Vagina (tissue), 2 donors: ENCODE measurements around the gene ZBTB20. TPM values are rescaled to one million over a fixed set of nuclear protein-coding genes. Genes with fewer than 3 reads are reported as not detected.

Experiments used
- DNase-seq, 2 donors: peaks; one replicate each; pipeline ENCODE4 v3.0.0-alpha.2; 2017; ENCODE audit errors: extremely low spot score in 2 of 2
- H3K27ac ChIP-seq: fragments of 200-600 bp; sonication (generic); one replicate; pipeline ENCODE4 v1.5.1; 2019
- H3K27me3 ChIP-seq: fragments of 200-600 bp; sonication (generic); one replicate; pipeline ENCODE4 v1.5.1; 2019
- H3K36me3 ChIP-seq, 2 donors: fragments of 200-600 bp; sonication (generic); one replicate each; pipeline ENCODE4 v1.5.1; 2017 to 2019
- H3K4me1 ChIP-seq: fragments of 200-600 bp; sonication (generic); one replicate; pipeline ENCODE4 v1.5.1; 2019
- H3K4me3 ChIP-seq, 2 donors: fragments of 200-600 bp; sonication (generic); 1 replicate in 1 of 2; 2 replicates in 1 of 2; pipeline ENCODE4 v1.5.1; 2016 to 2019
- H3K9me3 ChIP-seq: fragments of 200-600 bp; sonication (generic); one replicate; pipeline ENCODE4 v1.5.1; 2019
- CTCF ChIP-seq, 3 experiments: fragments of 450-650 bp in 2 of 3; fragments of 200-600 bp in 1 of 3; sonication (generic) in 1 of 3; IDR thresholded peaks; one replicate each; pipeline ENCODE4 v1.5.1; 2017 to 2019; ENCODE audit warnings: antibody characterized with exemption in 3 of 3, mild to moderate bottlenecking in 2 of 3, moderate library complexity in 2 of 3
- POLR2A ChIP-seq, 2 donors: fragments of 450-650 bp; IDR thresholded peaks; one replicate each; pipeline ENCODE4 v1.6.1; 2017; ENCODE audit warnings: antibody characterized with exemption in 2 of 2, mild to moderate bottlenecking in 2 of 2, moderate library complexity in 2 of 2
- POLR2AphosphoS5 ChIP-seq, 2 donors: sonication (generic); formaldehyde crosslinking; IDR thresholded peaks; one replicate each; pipeline ENCODE4 v1.9.0; 2017; ENCODE audit warnings: antibody characterized with exemption in 2 of 2, mild to moderate bottlenecking in 2 of 2, low read depth in 1 of 2; ENCODE audit not compliant: insufficient read depth in 1 of 2
- intact Hi-C: fragments of 100-400 bp; cut with DNase I; formaldehyde crosslinking; loops from one replicate; pipeline ENCODE4 v1.15.1; 2023
- total RNA-seq: library from RNA; depleted of rRNA; stranded (reverse); fragments of >200 nt; gene quantifications from one replicate; pipeline ENCODE4 v1.2.3, GENCODE V29; 2016

Gene ZBTB20
- total RNA-seq, 1 donor from 2014 or later, result 64.8 TPM

GRCh38 chr3:114716916-114717315, 430.2 kb downstream of the ZBTB20 start:
- Histone ChIP-seq H3K4me3 (no peak overlapping the region), H3K9me3 (no peaks in the 10 kb centered on the region), H3K27me3 (no peaks in the 10 kb centered on the region), H3K36me3 (no peaks in the 10 kb centered on the region), H3K4me1 (no peaks in the 10 kb centered on the region), H3K27ac (no peak overlapping the region)
- no peak for TF ChIP-seq POLR2AphosphoS5 (IDR thresholded peaks at IDR 0.05; ENCODE audit: insufficient read depth in 1 of 2, low read depth in 1 of 2)
- TF ChIP-seq POLR2A (IDR thresholded peaks at IDR 0.05), result no peak
- no peak for TF ChIP-seq CTCF (IDR thresholded peaks at IDR 0.05)
- intact Hi-C loops, result no loop called here
- DNase-seq, result no peak

GRCh38 chr3:114716126-114716525, 431.0 kb downstream of the ZBTB20 start:
- intact Hi-C loops, result no loop called here
- no peaks in the 10 kb centered on the region for H3K36me3 ChIP-seq
- DNase-seq, result no peak
- no peaks in the 10 kb centered on the region for H3K4me1 ChIP-seq
- H3K27me3 ChIP-seq, result no peaks in the 10 kb centered on the region
- H3K9me3 ChIP-seq, result no peaks in the 10 kb centered on the region
- TF ChIP-seq CTCF (IDR thresholded peaks at IDR 0.05) (no peak), POLR2A (IDR thresholded peaks at IDR 0.05) (no peak), POLR2AphosphoS5 (IDR thresholded peaks at IDR 0.05; ENCODE audit: insufficient read depth in 1 of 2, low read depth in 1 of 2) (no peak)
- no peak overlapping the region for H3K4me3 ChIP-seq
- H3K27ac ChIP-seq, result no peak overlapping the region

- H3K9me3 ChIP-seq, result no peaks in the 10 kb centered on the region
- no peaks in the 10 kb centered on the region for H3K4me1 ChIP-seq
- intact Hi-C loops, result no loop called here
- TF ChIP-seq POLR2A (IDR thresholded peaks at IDR 0.05) (no peak), POLR2AphosphoS5 (IDR thresholded peaks at IDR 0.05; ENCODE audit: insufficient read depth in 1 of 2, low read depth in 1 of 2) (no peak), CTCF (IDR thresholded peaks at IDR 0.05) (no peak)
- DNase-seq, result no peak
- H3K27me3 ChIP-seq, result no peaks in the 10 kb centered on the region
- no peak overlapping the region for H3K4me3 ChIP-seq
- no peaks in the 10 kb centered on the region for H3K36me3 ChIP-seq
- no peak overlapping the region for H3K27ac ChIP-seq
These were observed 432.1 kb downstream of the ZBTB20 start for GRCh38 chr3:114714957-114715460.

GRCh38 chr3:114714237-114714636, 432.9 kb downstream of the ZBTB20 start:
- TF ChIP-seq CTCF (IDR thresholded peaks at IDR 0.05) (no peak), POLR2A (IDR thresholded peaks at IDR 0.05) (no peak), POLR2AphosphoS5 (IDR thresholded peaks at IDR 0.05; ENCODE audit: insufficient read depth in 1 of 2, low read depth in 1 of 2) (no peak)
- intact Hi-C loops, result no loop called here

GRCh38 chr3:114712728-114713492, 434.2 kb downstream of the ZBTB20 start:
- Histone ChIP-seq H3K9me3 (no peaks in the 10 kb centered on the region), H3K4me3 (no peak overlapping the region), H3K27me3 (no peaks in the 10 kb centered on the region), H3K27ac (no peak overlapping the region), H3K36me3 (no peaks in the 10 kb centered on the region), H3K4me1 (no peaks in the 10 kb centered on the region)
- no peak for DNase-seq
- no peak for TF ChIP-seq CTCF (IDR thresholded peaks at IDR 0.05)
- TF ChIP-seq POLR2A (IDR thresholded peaks at IDR 0.05), result no peak
- TF ChIP-seq POLR2AphosphoS5 (IDR thresholded peaks at IDR 0.05; ENCODE audit: insufficient read depth in 1 of 2, low read depth in 1 of 2), result no peak
- intact Hi-C loops, result no loop called here

More at GRCh38 chr3:114714237-114714636, 432.9 kb downstream of the ZBTB20 start:
- Histone ChIP-seq H3K27ac (no peak overlapping the region), H3K36me3 (no peaks in the 10 kb centered on the region), H3K9me3 (no peaks in the 10 kb centered on the region), H3K4me3 (no peak overlapping the region), H3K27me3 (no peaks in the 10 kb centered on the region), H3K4me1 (no peaks in the 10 kb centered on the region)
- no peak for DNase-seq
